Measurements from ENCODE around the gene ZNF319.

ZNF319 gene

DNA sequence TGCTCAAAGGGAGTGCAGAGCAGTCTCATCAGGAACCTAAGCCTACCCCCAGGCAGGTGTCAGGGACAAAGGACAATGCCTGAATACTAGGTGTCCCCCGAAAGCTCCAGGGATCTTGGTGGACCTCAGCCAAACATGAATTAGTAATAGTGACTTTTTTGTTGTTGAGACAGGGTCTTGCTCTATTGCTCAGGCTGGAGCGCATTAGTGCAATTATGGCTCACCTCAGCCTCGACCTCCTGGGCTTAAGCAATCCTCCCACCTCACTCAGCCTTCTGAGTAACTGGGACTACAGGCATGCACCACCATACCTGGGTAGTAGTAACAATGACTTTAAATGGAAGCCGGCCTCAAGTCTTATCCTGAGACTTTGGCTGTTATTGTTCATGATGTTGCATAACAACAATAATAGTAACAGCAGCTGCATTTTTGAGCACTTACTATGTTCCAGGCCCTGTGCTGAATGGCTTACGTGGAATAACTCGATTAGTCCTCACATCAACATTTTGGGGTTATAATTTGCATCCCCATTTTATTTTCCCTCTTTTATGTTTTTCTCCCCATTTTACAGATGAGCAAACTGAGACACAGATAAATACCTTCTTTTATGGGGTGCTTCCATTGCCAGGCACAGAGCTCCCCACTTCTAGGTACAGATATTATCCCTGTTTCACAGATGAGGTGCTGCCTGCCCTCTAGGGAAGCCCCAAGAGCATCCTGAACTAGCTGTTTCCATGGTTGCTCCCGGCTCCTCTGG, 49.1 kb downstream of the ZNF319 start:
- DNase-seq, result no peak

DNA sequence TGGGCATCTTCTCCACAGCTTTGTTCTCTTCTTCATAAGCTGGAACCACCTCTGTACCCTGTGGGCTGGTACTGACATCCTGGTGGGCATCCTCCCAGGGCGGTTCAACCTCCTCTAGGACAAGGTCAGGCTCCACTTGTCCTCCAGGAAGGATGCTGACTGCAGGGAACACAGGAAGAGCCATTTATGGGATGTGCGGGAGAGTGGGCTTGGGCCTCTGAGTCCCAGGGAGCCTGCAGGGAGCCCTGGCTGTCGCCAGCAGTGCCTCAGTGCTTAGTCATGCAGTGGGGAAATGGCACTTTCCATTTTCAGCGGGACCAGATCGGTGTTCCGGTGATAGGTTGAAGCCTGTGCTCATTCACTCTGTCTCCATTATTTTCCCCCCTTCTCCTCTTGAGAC, 50.1 kb downstream of the ZNF319 start:
- DNase-seq, result no peak

DNA sequence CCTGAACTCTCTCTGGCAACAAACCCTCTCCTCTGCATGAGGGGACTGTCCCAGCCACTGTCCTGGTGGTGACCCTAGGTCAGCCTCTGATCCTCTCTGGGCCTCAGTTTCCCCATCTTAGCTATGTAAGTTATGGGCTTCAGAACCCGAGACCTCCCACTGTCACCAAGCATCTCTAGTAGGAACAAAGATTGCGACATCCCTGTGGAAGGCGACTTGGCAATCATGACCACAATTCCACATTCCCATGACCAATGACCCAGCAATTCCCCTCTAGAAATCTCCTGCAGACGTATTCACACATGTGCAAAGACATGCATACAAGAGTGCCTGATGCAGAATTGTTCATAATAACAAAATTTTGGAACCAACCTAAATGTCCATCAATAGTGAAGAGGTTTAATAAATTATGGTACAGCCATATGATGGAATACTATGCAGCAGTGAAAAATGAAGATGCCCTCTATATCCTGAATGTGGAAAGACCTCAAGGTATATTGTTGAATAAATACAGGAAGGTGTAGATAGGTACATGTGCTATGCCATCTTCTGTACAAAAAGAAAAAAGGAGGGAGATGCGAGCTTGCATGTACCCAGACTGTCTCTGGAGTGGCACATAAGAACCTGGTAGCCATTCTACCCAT, 50.8 kb downstream of the ZNF319 start:
- DNase-seq, result no peak

DNA sequence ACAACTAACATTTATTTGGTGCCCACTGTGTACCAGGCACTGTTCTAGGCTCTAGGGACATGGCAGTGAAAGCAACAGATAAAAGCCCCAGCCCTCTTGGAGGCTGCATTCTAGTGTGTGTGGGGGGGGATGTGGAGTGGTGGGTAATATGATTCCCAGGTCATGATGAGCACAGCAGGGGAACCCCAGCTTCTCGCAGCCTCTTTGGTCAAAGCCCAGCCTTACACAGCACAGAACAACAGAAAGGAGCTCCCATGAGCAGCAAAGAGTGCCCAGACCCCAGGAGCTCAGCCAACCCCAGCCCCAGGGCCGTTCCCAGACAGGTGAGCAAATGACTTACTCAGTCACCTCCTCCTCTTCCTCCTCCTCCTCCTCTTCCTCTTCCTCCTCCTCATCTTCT, 51.5 kb downstream of the ZNF319 start:
- DNase-seq, result no peak

DNA sequence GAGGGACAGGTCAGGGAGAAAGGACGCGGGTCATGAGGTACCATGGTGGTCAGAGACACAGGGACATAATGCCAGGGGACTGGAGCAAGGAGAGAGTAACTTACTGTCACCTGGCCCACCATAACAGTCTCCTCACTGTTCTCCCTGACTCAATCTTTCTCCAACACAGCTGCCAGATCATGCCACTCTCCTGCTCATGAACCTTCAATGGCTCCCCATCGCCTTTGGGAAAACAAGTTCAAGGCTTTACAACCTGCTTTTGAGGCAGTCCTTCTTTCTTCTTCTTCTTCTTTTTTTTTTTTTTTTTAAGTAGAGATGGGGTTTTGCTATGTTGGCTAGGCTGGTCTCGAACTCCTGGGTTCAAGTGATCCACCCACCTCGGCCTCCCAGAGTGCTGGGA, 52.4 kb downstream of the ZNF319 start:
- DNase-seq, result no peak

DNA sequence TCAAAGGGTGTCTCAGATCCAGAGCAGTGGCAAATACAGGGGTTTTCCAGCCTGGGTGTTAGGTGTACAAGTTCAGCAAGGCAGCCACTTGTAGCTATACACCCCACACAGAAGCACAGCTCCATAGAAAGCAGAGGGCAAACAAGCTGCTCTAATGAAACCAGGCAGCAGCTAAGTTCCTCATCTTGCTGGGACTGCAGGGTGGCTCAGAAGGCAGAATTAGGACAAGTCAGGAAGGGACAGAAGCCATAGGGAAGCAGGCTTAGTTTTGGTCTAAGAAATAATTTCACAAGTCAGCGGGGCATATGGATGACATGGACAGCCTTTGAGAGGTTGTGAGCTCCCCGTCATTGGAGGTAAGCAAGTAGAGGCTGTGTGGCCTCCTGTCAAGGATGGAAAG, 53.2 kb downstream of the ZNF319 start:
- no peak for DNase-seq

DNA sequence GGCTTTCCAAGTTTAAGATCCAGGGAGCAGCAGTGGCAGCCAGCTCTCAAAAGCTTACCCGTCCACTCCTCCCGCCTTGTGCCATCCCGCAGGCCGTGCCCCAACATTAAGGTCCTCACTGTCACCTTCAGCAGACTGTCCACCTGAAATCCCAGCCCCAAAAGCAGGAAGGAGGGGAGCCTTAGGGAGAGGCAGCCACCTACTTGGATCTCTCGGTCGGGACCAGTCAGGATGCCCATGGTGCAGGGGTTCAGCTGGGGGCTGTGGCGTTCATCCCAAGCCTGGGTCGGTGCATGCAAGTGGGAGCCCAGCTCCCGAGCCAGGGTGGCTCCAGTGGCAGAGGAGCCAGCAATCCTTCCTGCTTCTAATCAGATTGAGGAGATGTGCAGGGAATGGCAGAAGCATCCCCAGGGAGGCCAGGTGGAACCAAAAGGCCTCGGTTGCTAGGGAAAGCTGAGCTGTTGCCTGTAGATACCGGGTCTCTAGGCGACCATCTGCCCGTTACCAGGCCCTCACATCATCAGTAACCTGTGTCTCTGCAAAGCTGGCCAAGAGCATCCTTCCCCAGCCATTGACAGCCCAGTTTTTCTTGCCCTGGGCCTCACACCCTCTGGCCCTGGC, 54.2 kb downstream of the ZNF319 start:
- DNase-seq, result no peak

DNA sequence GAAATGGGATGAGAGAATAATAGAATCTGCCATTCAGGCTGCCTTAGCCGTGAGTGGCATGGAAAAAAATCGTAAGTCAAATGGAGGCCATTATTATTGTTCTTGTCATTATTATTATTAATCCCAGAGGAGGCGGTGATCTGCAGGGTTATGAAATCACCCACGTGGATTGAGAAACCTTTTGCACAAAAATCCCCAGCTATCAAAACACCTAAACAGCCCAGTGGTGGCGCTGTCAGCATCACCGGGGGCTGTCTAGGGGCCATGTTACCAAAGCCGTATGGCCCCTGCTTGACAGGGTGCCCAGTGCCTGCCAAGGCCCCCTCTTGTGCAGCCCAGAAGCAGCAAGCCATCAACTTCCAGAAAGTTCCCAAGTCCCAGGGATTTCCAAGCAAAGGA, 54.7 kb downstream of the ZNF319 start:
- no peak for DNase-seq

DNA sequence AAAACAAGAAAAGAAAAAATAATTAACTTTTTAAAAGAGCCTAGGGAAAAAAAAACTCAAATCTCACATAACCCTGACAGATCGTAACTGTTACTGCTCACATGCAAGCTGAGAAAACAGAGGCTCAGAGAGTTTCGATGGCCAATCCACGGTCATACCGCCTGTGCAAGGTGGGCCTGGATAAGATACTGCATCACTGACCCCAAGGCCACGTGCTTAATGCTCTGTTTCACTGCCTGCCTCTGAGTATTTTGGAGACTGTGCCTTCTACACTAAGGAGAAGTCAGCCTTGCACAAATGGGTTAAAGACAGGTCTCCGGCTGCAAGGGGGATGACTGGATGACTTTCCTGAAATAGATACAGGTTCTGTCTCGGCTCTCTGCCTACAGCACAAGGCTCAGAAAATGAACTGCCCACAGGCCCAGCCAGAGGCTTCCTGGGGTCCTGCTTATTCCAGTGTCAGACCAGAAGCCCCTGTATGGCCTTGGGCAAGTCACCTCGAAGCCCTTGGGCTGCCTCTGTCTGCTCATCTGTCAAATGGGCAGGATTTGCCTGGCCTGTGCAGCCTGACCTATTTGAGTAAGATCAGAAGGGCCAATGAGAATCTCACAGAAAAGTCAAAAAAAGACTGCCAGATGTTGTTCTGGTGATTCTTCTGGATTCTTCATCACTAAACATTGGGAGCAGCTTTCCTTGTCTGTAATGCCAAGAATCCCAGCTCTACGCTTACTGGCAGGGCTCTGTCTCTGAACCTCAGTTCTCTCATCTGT, 55.3 kb downstream of the ZNF319 start:
- DNase-seq, result no peak
